GM19240 (cell line): Measurements from ENCODE around the gene PROZ.
"Not testable (repeated sequence)": the region's sequence is repeated elsewhere in the genome, so short reads cannot be mapped to it uniquely, and the experiment has no call there.

ENCODE experiments used
- DNase-seq: peaks from one replicate; pipeline ENCODE4 v3.0.0; 2011; ENCODE audit warnings: low spot score; ENCODE audit not compliant: insufficient read length

Gene PROZ

DNA sequence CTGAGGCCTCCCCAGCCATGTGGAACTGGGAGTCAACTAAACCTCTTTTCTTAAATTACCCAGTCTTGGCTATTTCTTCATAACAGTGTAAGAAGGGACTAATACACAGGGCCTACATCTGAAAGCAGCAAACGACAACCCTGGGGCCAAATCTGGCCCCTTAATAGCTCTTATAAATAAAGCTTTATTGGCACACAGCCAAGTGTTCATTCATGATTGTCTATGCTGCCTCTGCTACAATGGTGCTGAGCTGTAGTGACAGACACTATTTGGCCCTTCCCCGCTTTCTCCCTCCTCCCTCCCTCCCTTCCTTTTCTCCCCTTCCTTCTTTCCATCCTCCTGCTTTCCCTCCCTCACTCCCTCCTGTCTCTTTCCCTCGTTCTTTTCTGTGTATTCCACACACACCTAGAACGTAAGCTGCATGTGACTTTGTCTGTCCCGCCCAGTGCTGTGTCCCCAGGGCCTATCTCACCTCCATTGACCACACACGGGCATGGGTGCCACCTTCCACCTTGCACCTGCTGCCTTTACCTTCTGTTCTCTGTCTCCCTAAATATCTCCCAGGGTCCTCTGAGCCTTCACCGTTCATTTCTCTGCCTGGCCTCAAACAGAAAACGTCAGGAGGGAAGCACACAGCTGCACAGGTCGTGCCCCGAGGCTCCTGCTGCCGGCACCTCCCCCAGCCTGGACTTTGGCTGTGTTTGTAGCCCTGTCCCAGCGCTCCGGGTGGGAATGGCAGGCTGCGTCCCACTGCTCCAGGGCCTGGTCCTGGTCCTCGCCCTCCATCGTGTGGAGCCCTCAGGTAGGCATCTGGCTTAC is at the start of gene PROZ:
Gene PROZ (plus strand): TSS at position 720 of the 819 bp plus-strand sequence. CDS start 13 bp downstream, at position 733.
- DNase-seq = no peak

DNA sequence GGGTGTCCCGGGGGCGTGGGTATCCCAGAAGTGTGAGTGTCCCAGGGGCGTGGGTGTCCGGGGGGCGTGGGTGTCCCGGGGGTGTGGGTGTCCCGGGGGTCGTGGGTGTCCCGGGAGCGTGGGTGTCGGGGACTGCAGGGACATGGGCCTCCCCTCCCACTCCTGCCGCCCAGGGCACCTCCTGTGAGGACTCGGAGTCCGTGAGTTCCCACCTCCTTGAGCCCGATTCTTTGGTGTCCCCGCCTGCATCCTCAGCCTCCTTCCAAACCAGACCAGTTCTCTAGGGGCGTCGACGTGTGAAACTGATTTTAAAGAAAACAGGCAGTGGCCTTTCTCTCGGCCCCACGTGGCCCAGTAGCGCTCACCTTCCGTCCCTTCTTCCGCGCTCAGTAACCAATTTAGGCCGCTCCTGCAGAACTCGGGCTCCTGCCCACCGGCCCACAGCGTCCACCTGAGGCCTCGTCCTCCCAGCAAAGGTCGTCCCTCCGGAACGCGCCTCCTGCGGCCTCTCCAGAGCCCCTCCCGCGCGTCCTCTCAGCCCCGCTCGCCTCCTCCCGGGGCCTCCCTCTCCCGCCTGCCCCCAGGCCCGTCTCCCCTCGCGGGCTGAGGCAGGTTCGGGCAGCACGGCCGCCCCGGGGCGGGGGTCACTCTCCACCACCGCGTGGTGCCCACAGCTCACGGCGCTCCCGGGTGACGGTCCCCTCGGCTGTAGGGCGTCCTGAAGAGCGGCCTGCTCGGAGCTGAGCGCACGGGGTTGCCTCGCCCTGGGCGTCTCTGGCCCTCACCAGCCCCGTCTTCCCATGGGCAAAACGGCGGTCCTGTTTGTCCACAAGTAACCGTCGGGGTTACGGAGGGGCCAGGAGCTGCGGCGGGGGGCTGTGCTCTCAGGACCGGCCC is 49.0 kb upstream of the PROZ start:
- no peak for DNase-seq

DNA sequence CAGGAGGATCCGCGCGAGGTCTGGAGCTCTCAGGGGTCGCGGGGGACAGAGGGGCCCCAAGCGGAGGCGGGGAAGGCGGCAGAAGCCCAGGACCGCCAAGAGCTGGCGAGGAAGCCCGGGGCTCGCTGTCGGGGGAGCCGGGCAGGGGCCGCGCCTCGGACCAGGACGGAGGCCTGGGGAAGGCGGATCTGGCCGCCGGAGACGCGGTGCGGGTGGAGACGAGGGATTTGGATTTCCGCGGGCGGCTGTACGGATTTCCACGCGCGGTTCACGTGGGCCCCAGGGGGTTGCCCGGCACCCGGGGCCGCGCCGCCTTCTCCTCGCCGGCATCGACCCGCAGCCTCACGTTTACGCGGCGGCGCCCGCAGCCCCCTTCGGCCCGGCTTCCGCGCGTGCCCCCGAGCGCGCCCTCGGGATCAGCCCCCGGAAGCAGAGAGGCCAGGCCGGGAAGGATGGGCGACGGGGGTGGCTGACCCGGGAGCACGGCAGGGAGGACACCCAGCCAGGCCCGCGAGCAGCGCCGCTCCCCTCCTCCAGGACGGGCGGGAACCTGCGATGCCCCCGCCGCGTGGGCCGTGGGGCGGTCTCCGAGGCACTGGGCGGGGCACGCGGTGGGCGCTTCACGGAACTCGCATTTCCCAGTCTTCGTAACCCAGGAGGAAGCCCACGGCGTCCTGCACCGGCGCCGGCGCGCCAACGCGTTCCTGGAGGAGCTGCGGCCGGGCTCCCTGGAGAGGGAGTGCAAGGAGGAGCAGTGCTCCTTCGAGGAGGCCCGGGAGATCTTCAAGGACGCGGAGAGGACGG is 48.2 kb upstream of the PROZ start:
- DNase-seq = no peak

- no peak for DNase-seq
These were observed 47.6 kb upstream of the PROZ start for GRCh38 chr13:113110852-113111315.

GRCh38 chr13:113111821-113112220 is 46.6 kb upstream of the PROZ start:
- not testable (repeated sequence) for DNase-seq

GRCh38 chr13:113112475-113112874 is 46.0 kb upstream of the PROZ start:
- DNase-seq = not testable (repeated sequence)

DNA sequence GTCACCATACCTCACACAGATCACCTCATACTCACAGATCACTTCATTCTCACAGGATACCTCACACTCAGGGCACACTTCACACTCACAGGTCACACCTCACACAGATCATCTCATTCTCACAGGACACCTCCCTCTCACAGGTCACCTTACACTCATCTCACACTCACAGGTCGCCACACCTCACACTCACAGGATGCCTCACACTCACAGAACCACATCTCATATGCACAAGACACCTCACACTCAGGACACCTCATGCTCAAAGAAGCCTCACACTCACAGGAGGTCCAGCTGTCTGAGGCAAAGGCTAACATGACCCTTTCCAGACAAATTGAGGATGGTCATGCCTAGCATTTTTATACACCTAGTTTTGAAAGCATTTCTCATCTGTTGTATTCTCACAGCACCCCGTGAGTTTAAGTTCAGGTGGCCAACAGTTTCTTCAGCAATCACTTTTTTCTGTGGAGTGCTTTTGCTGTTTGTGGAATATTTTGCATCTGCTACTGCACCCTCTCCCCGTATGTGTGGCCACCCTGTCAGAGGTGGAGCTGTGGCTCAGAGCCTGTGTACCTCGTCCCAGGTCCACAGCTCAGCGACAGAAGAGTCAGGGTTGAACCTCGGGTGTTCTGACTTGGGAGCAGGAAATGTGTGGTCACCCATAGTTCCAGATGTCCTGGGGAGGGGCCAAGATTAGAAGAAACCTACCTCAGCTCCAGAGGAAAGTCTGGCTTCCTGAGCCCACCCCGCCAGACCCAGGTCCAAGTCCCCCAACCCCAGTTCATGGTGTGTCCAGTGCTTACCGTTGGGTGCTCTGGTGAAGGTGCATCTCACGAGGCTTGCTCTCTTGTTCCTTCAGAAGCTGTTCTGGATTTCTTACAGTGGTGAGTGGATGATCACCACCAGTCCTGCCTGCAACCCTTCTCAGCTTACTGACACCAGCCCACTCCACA is 45.3 kb upstream of the PROZ start:
- DNase-seq = no peak

- no peak for DNase-seq
These were observed 44.6 kb upstream of the PROZ start for GRCh38 chr13:113113846-113114271.

DNA sequence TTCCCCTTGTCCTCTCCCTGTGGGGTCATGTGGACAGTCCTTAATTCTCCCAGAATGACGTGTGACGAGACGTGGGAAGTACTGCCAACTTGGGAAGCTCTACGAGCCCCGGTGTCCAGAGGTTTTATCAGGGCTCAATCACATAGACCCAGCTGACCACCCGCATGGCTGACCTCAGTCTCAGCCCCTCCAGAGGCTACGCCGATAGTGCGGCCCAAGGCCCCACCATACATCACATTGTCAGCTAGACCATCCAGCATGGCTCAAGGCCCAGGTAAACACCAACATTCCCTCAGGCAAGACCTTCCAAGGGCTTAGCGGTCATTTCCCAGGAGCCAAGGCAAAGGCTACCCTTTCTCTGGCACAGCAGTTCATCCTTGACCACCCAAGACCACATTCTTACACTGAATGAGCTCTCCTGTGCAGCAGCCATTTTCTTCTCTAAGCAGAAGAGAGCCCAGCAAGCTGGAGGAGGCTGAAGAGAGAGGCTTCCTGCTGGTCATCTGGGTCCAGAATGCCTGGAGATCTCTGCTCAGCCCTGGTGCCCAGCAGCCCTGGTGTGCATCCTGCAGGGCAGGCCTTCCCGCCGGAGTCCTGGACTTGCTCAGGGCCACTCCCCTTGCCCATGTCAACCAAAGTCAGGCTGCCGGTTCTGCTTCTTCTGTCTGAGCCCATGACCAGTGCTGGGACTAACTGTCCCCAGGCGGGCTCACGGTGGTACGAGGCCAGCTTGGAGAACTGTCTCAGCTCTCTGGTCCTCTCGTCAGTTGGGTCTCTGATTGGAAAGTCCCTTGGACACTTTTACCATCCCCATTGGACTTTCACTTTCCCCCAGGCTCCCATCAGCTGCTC is 43.7 kb upstream of the PROZ start:
- no peak for DNase-seq

DNA sequence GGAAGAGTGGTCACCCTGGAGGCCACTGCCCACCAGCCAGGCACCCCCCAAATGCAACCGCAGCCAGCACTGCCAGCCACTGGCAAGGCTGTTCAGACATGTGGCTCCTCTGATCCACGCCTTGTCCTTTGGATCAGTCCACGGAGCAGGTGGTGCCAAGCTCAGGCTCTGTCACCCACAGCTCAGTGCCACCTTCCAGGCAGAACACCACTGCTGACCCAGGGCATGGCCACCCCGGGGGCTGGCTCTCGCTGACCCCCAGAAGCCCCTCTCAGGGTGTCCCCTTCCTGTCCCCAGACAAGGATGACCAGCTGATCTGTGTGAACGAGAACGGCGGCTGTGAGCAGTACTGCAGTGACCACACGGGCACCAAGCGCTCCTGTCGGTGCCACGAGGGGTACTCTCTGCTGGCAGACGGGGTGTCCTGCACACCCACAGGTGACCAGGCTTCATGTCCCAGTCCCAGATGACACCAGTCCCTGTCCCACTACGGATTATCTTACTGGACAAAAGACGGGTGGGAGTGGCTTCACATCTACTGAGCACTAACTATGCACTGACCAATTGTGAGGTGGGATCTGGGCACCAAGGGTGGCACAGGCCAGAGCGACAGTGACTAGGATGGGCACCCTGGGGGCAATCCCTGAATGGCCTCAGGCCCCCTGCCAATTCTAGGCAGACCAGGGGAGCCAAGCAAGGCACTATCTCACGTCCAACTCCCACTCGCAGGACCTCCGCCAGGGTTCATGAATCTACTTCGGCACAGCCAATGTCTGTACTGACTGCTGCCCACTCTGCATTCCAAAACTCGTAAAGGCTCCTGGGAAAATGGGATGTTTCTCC is 42.9 kb upstream of the PROZ start:
- DNase-seq = no peak

GRCh38 chr13:113116206-113116800 is 42.1 kb upstream of the PROZ start:
- DNase-seq = no peak

- DNase-seq = no peak
These were observed 41.6 kb upstream of the PROZ start for GRCh38 chr13:113116871-113117271.

- no peak for DNase-seq
These were observed 41.0 kb upstream of the PROZ start for GRCh38 chr13:113117335-113117872.

DNA sequence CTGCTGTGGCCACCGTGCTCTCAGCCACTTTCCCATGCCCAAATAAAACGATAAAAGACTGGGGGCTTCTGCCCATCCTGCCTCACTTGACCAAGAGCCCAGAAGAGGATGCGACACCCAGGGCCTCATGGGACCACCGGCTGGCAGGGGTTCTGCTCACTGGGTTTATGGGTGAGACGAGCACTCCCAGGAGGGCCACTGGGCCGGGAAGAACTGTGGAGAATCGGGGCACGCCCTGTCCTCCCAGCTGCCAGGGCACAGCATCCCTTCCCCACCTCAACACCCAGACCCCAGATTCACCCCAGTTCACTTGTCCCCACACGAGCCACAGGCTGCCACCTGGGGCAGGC is 40.6 kb upstream of the PROZ start:
- DNase-seq = no peak

- DNase-seq = no peak
These were observed 40.0 kb upstream of the PROZ start for GRCh38 chr13:113118261-113119021.

GRCh38 chr13:113119166-113119821 is 39.2 kb upstream of the PROZ start:
- DNase-seq = no peak

DNA sequence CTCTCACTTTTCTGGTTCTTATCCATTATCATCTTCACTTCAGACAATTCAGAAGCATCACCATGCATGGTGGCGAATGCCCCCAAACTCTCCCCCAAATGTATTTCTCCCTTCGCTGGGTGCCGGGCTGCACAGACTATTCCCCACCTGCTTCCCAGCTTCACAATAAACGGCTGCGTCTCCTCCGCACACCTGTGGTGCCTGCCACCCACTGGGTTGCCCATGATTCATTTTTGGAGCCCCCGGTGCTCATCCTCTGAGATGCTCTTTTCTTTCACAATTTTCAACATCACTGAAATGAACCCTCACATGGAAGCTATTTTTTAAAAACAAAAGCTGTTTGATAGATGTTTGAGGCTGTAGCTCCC is 38.6 kb upstream of the PROZ start:
- no peak for DNase-seq
